Endodermal cell (in vitro differentiated cells): ENCODE data around the gene ZBTB22. TPM values are rescaled to one million over a fixed set of nuclear protein-coding genes. Genes with fewer than 3 reads are reported as not detected.

Experiments used
- DNase-seq: peaks from one replicate; pipeline ENCODE4 v3.0.0-alpha.2; 2017
- H3K27ac ChIP-seq: 2 replicates; pipeline ENCODE4 v1.5.1; 2013; ENCODE audit warnings: mild to moderate bottlenecking, low read depth, low read length, moderate library complexity
- H3K27me3 ChIP-seq: 2 replicates; pipeline ENCODE4 v1.6.1; 2013; ENCODE audit warnings: mild to moderate bottlenecking, low read length, moderate library complexity; ENCODE audit not compliant: insufficient read depth, control insufficient read depth, poor library complexity, severe bottlenecking
- H3K36me3 ChIP-seq: 2 replicates; pipeline ENCODE4 v1.7.0; 2013; ENCODE audit warnings: mild to moderate bottlenecking, low read length, moderate library complexity; ENCODE audit not compliant: control insufficient read depth, insufficient read depth
- H3K4me1 ChIP-seq: one replicate; pipeline ENCODE4 v1.7.0; 2013; ENCODE audit warnings: low read length; ENCODE audit not compliant: control insufficient read depth, insufficient read depth
- H3K4me3 ChIP-seq: 2 replicates; pipeline ENCODE4 v1.5.1; 2013; ENCODE audit warnings: mild to moderate bottlenecking, low read length, moderate library complexity
- H3K9ac ChIP-seq: 2 replicates; pipeline ENCODE4 v1.6.1; 2013; ENCODE audit warnings: mild to moderate bottlenecking, low read length, moderate library complexity; ENCODE audit not compliant: poor library complexity, severe bottlenecking; ENCODE audit errors: extremely low read depth
- H3K9me3 ChIP-seq: 2 replicates; pipeline ENCODE4 v1.6.1; 2013; ENCODE audit warnings: mild to moderate bottlenecking, low read length, moderate library complexity; ENCODE audit not compliant: control insufficient read depth
- H3K27ac Mint-ChIP-seq: 2 replicates; pipeline ENCODE4 v1.8.0; 2020; ENCODE audit warnings: mixed read lengths
- H3K27me3 Mint-ChIP-seq: 2 replicates; pipeline ENCODE4 v1.8.0; 2021; ENCODE audit warnings: mild to moderate bottlenecking, mixed read lengths; ENCODE audit not compliant: insufficient read depth
- H3K36me3 Mint-ChIP-seq: 2 replicates; pipeline ENCODE4 v1.8.0; 2020; ENCODE audit warnings: low read depth, mixed read lengths
- H3K4me1 Mint-ChIP-seq: 2 replicates; pipeline ENCODE4 v1.8.0; 2020; ENCODE audit warnings: mixed read lengths
- H3K4me3 Mint-ChIP-seq: 2 replicates; pipeline ENCODE4 v1.8.0; 2020; ENCODE audit warnings: mild to moderate bottlenecking, moderate library complexity, mixed read lengths
- H3K9me3 Mint-ChIP-seq: 2 replicates; pipeline ENCODE4 v1.8.0; 2020; ENCODE audit warnings: mild to moderate bottlenecking, mixed read lengths
- CTCF ChIP-seq: fragments of 200-600 bp; sonication (generic); conservative IDR thresholded peaks from 2 replicates; pipeline ENCODE4 v1.5.0; 2021; ENCODE audit warnings: antibody characterized with exemption, mild to moderate bottlenecking
- WGBS, 2 experiments: methylation state at CpG; one replicate each; pipeline versions ENCODE4 v1.1.5 to v1.1.7; 2013; ENCODE audit warnings: missing lambda C conversion rate in 2 of 2, mixed read lengths in 1 of 2; ENCODE audit not compliant: insufficient coverage in 1 of 2, insufficient read length in 1 of 2; 5-methylcytosine and 5-hydroxymethylcytosine counted together
- total RNA-seq, 2 donors: library from RNA; stranded (reverse); fragmentation: NEBNext Ultra II Directional in 1 of 2; extraction: Animal tissue kit (Norgen Biotek cat#: 25700) in 1 of 2; gene quantifications; 2 replicates in 1 of 2; 3 replicates in 1 of 2; pipeline ENCODE4 v1.2.1, GENCODE V29; 2021

ZBTB22 gene
- total RNA-seq, 2 donors from 2014 or later = 15.2 to 19.8 TPM

GRCh38 chr6:33339193-33339592 is 21.6 kb upstream of the ZBTB22 start:
- Mint-ChIP-seq H3K4me1 (no peaks in the 10 kb centered on the region), H3K27me3 (peaks cover 4% of the 10 kb centered on the region), H3K36me3 (no peaks in the 10 kb centered on the region), H3K9me3 (no peaks in the 10 kb centered on the region), H3K4me3 (no peak overlapping the region), H3K27ac (no peak overlapping the region)
- DNase-seq = no peak
- 89 to 96% methylated on average over 6 of the region's 6 CpGs for WGBS, 2 experiments
- no peaks in the 10 kb centered on the region for H3K27me3 ChIP-seq
- no peaks in the 10 kb centered on the region for H3K4me1 ChIP-seq
- H3K4me3 ChIP-seq = no peak overlapping the region
- H3K27ac ChIP-seq = no peak overlapping the region
- H3K9me3 ChIP-seq = no peaks in the 10 kb centered on the region
- TF ChIP-seq CTCF = no peak
- H3K9ac ChIP-seq = no peak overlapping the region
- no peaks in the 10 kb centered on the region for H3K36me3 ChIP-seq

- no peak overlapping the region for H3K27ac ChIP-seq
- no peaks in the 10 kb centered on the region for H3K9me3 ChIP-seq
- no peaks in the 10 kb centered on the region for H3K36me3 ChIP-seq
- no peaks in the 10 kb centered on the region for H3K4me1 Mint-ChIP-seq
- WGBS, 2 experiments = 94 to 97% methylated on average over 3 of the region's 3 CpGs
- no peak for TF ChIP-seq CTCF
- no peaks in the 10 kb centered on the region for H3K4me1 ChIP-seq
- H3K4me3 Mint-ChIP-seq = no peak overlapping the region
- no peaks in the 10 kb centered on the region for H3K27me3 ChIP-seq
- H3K36me3 Mint-ChIP-seq = no peaks in the 10 kb centered on the region
- H3K9ac ChIP-seq = no peak overlapping the region
- H3K27me3 Mint-ChIP-seq = peaks cover 2% of the 10 kb centered on the region
- DNase-seq = no peak
- no peak overlapping the region for H3K27ac Mint-ChIP-seq
- no peaks in the 10 kb centered on the region for H3K9me3 Mint-ChIP-seq
- no peak overlapping the region for H3K4me3 ChIP-seq
Measured at GRCh38 chr6:33336495-33336894, 19.0 kb upstream of the ZBTB22 start.

GRCh38 chr6:33335916-33336315 is 18.4 kb upstream of the ZBTB22 start:
- Histone ChIP-seq H3K9ac (no peak overlapping the region), H3K27me3 (no peaks in the 10 kb centered on the region), H3K4me1 (no peaks in the 10 kb centered on the region), H3K4me3 (no peak overlapping the region), H3K36me3 (no peaks in the 10 kb centered on the region), H3K27ac (no peak overlapping the region), H3K9me3 (no peaks in the 10 kb centered on the region)
- no peak overlapping the region for H3K27ac Mint-ChIP-seq
- H3K4me1 Mint-ChIP-seq = no peaks in the 10 kb centered on the region
- DNase-seq = no peak
- H3K27me3 Mint-ChIP-seq = peaks cover 2% of the 10 kb centered on the region
- H3K4me3 Mint-ChIP-seq = no peak overlapping the region
- no peak for TF ChIP-seq CTCF
- WGBS, 2 experiments = 84 to 95% methylated on average over 3 to 4 of the region's 4 CpGs
- no peaks in the 10 kb centered on the region for H3K36me3 Mint-ChIP-seq
- H3K9me3 Mint-ChIP-seq = no peaks in the 10 kb centered on the region
